ENCODE measurements around the gene UNC45B.

DNA sequence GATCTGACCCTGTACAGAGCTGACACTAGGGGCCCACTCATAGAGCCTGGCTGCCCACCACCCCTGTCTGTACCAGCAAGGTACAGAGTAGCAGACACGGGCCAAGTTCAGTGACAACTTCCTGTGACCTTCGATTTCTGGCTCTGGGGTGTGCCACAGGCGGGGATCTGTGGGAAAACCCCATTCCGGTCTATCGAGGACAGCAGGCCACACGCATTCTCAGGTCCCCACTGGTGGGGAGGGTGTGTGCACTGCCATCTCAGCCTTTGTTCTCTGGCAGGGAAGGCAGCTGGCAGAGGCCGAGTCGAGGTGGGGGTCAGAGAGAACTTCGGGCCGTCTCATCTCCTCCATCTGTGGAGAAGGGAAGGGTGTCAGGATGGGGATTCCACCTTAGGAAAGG, 15.5 kb upstream of the UNC45B start:
- TF ChIP-seq, protein P1, sequence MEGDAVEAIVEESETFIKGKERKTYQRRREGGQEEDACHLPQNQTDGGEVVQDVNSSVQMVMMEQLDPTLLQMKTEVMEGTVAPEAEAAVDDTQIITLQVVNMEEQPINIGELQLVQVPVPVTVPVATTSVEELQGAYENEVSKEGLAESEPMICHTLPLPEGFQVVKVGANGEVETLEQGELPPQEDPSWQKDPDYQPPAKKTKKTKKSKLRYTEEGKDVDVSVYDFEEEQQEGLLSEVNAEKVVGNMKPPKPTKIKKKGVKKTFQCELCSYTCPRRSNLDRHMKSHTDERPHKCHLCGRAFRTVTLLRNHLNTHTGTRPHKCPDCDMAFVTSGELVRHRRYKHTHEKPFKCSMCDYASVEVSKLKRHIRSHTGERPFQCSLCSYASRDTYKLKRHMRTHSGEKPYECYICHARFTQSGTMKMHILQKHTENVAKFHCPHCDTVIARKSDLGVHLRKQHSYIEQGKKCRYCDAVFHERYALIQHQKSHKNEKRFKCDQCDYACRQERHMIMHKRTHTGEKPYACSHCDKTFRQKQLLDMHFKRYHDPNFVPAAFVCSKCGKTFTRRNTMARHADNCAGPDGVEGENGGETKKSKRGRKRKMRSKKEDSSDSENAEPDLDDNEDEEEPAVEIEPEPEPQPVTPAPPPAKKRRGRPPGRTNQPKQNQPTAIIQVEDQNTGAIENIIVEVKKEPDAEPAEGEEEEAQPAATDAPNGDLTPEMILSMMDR (IDR thresholded peaks at IDR 0.05): no peak
- TF ChIP-seq EZH2 (IDR thresholded peaks at IDR 0.05; ENCODE audit: borderline replicate concordance, insufficient read depth, low read depth, low read length, poor library complexity, severe bottlenecking): no peak

All from B cell (primary cell).